ENCODE measurements around the gene PLK3.

DNA sequence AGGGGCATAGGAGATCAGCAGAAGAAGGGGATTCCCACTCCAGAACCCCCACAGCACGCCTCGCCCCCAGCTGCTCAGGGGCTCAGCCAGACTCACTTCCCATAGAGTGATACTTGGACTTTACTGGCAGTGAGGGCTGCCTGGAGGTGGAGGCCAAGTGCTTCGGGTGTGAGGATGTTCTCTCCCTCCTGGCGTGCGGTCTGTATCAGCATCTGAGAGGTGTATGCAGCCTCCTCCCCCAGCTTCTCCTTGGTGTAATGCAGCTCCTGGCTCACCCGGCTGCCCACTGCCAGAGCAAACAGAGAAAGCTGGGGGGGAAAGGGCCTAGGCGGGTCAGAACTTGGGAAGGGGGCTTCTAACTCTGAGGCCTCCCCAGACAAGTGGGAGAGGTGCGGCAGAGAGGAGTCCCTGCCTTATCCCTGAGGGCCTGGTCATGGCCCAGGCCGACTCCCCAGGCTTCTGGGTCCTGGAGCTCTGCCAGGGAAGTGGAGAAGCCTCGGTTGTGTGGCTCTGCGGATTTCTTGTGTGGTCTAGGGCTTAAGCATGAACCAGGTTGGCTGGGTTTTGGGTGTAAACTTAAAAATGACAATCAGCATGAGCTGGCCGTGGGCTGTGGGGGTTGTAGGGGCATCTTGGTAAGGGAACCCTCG is 32.0 kb downstream of the PLK3 start:
- TF ChIP-seq, protein P1, sequence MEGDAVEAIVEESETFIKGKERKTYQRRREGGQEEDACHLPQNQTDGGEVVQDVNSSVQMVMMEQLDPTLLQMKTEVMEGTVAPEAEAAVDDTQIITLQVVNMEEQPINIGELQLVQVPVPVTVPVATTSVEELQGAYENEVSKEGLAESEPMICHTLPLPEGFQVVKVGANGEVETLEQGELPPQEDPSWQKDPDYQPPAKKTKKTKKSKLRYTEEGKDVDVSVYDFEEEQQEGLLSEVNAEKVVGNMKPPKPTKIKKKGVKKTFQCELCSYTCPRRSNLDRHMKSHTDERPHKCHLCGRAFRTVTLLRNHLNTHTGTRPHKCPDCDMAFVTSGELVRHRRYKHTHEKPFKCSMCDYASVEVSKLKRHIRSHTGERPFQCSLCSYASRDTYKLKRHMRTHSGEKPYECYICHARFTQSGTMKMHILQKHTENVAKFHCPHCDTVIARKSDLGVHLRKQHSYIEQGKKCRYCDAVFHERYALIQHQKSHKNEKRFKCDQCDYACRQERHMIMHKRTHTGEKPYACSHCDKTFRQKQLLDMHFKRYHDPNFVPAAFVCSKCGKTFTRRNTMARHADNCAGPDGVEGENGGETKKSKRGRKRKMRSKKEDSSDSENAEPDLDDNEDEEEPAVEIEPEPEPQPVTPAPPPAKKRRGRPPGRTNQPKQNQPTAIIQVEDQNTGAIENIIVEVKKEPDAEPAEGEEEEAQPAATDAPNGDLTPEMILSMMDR (IDR thresholded peaks at IDR 0.05; ENCODE audit: borderline replicate concordance, extremely low read depth, low read length, poor library complexity, severe bottlenecking): no peak
- TF ChIP-seq EZH2 (IDR thresholded peaks at IDR 0.05; ENCODE audit: borderline replicate concordance, low read depth, low read length, severe bottlenecking): no peak
